Measurements from ENCODE around the gene HEG1.

The HEG1 gene

DNA sequence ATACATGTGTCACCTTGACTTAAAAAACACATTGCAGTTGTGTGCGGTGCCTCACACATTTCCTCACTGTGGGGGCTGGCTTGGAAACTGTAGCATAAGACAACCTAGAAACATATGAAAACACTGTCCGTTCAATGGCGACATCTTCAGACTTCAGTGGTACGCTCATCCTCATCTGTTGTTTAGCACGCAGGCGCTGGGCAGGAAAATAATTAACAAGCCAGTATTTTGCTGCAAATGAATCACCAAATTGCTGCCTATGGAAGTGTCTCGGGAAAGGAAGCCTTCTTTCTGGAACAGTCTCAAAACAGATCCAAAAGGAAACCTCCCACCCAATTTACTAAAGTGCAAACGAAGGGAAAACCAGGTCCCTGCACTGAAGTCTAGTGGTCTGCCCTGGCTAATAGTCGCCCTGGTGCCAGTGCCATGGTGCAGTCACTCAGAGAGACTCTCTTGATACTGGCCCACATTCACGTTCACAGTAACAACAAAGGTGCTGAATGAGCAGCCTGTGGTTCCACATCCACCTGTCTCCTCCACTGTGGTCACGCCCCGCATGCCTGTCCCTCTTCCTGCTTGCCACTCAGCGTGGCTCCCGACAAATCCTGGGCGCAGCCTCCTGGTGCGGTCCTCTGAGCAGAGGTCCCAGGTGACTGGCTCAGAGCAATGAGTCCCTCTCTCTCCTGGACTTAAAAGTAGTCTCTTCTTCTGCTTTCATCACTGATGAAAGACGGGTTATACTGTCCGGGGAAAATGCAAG, 85.7 kb downstream of the HEG1 start:
- H3K4me2 ChIP-seq = no peak overlapping the region
- H3K4me3 ChIP-seq (IDR thresholded peaks at IDR 0.05; ENCODE audit: insufficient read depth, low read depth, low read length) = no peak overlapping the region
- H3K36me3 ChIP-seq (ENCODE audit: insufficient read depth) = no peaks in the 10 kb centered on the region
- TF ChIP-seq, protein P1, sequence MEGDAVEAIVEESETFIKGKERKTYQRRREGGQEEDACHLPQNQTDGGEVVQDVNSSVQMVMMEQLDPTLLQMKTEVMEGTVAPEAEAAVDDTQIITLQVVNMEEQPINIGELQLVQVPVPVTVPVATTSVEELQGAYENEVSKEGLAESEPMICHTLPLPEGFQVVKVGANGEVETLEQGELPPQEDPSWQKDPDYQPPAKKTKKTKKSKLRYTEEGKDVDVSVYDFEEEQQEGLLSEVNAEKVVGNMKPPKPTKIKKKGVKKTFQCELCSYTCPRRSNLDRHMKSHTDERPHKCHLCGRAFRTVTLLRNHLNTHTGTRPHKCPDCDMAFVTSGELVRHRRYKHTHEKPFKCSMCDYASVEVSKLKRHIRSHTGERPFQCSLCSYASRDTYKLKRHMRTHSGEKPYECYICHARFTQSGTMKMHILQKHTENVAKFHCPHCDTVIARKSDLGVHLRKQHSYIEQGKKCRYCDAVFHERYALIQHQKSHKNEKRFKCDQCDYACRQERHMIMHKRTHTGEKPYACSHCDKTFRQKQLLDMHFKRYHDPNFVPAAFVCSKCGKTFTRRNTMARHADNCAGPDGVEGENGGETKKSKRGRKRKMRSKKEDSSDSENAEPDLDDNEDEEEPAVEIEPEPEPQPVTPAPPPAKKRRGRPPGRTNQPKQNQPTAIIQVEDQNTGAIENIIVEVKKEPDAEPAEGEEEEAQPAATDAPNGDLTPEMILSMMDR (conservative IDR thresholded peaks at IDR 0.05; ENCODE audit: low read depth, low read length) = no peak
- no peak overlapping the region for H2AFZ ChIP-seq (ENCODE audit: low read depth)
- no peaks in the 10 kb centered on the region for H3K79me2 ChIP-seq (ENCODE audit: insufficient read depth, low read depth)
- no peaks in the 10 kb centered on the region for H4K20me1 ChIP-seq (ENCODE audit: insufficient read depth)
- peaks cover 6% of the 10 kb centered on the region for H3K4me1 ChIP-seq (ENCODE audit: low read depth, poor library complexity, severe bottlenecking)
- no peaks in the 10 kb centered on the region for H3K27me3 ChIP-seq (ENCODE audit: insufficient read depth, low read depth)
- no peak overlapping the region for H3K27ac ChIP-seq
- no peak overlapping the region for H3K9ac ChIP-seq

DNA sequence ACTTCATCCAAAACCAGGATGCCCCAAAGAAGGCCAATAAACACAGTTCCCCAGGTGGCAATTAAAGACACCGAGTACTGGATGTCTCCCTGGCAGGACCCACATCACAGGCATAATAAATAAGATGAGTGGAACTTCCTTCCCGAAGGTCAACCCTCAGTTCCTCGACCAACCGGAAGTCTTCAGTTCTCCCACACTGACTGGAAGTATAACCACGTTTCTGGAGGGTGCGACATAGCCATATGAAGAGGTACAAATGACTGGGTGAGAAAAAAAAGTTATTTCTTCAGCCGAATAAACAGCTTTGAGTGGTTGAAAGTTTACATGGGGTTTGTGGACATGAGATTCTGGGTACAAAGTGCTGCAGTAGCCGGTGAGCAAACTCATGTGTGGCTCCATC, 86.6 kb downstream of the HEG1 start:
- TF ChIP-seq, protein P1 (conservative IDR thresholded peaks at IDR 0.05; ENCODE audit: low read depth, low read length) = no peak
- H3K9ac ChIP-seq = no peak overlapping the region
- no peaks in the 10 kb centered on the region for H3K36me3 ChIP-seq (ENCODE audit: insufficient read depth)
- no peak overlapping the region for H3K4me2 ChIP-seq
- no peak overlapping the region for H2AFZ ChIP-seq (ENCODE audit: low read depth)
- no peaks in the 10 kb centered on the region for H4K20me1 ChIP-seq (ENCODE audit: insufficient read depth)
- H3K4me3 ChIP-seq (IDR thresholded peaks at IDR 0.05; ENCODE audit: insufficient read depth, low read depth, low read length) = no peak overlapping the region
- no peak overlapping the region for H3K27ac ChIP-seq
- H3K79me2 ChIP-seq (ENCODE audit: insufficient read depth, low read depth) = no peaks in the 10 kb centered on the region
- no peaks in the 10 kb centered on the region for H3K27me3 ChIP-seq (ENCODE audit: insufficient read depth, low read depth)
- H3K4me1 ChIP-seq (ENCODE audit: low read depth, poor library complexity, severe bottlenecking) = peaks cover 6% of the 10 kb centered on the region

DNA sequence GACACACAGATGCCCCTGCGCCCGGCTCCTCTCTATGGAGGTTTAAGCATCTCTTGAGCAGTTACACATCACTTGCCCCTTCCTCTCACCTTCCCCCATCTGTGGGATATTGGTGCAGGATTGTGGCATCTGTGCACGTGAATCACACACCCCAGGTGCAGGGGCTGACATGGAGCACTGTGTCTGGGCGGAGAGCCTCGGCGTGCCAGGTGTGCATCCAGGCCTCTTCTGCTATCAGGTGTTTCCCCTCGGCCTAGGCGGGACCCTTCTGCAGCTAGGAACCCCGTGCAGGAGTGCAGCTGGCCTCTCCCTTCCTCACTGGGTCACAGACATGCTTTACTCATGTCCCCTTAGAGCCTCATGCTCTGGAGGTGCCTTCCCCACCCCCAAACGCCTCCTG, 87.8 kb downstream of the HEG1 start:
- H2AFZ ChIP-seq (ENCODE audit: low read depth) = no peak overlapping the region
- no peaks in the 10 kb centered on the region for H3K4me1 ChIP-seq (ENCODE audit: low read depth, poor library complexity, severe bottlenecking)
- no peak overlapping the region for H3K27ac ChIP-seq
- no peak overlapping the region for H3K4me2 ChIP-seq
- H3K4me3 ChIP-seq (IDR thresholded peaks at IDR 0.05; ENCODE audit: insufficient read depth, low read depth, low read length) = no peak overlapping the region
- no peaks in the 10 kb centered on the region for H3K27me3 ChIP-seq (ENCODE audit: insufficient read depth, low read depth)
- no peaks in the 10 kb centered on the region for H3K36me3 ChIP-seq (ENCODE audit: insufficient read depth)
- no peak overlapping the region for H3K9ac ChIP-seq
- H4K20me1 ChIP-seq (ENCODE audit: insufficient read depth) = no peaks in the 10 kb centered on the region
- no peaks in the 10 kb centered on the region for H3K79me2 ChIP-seq (ENCODE audit: insufficient read depth, low read depth)
- TF ChIP-seq, protein P1 (conservative IDR thresholded peaks at IDR 0.05; ENCODE audit: low read depth, low read length) = no peak

DNA sequence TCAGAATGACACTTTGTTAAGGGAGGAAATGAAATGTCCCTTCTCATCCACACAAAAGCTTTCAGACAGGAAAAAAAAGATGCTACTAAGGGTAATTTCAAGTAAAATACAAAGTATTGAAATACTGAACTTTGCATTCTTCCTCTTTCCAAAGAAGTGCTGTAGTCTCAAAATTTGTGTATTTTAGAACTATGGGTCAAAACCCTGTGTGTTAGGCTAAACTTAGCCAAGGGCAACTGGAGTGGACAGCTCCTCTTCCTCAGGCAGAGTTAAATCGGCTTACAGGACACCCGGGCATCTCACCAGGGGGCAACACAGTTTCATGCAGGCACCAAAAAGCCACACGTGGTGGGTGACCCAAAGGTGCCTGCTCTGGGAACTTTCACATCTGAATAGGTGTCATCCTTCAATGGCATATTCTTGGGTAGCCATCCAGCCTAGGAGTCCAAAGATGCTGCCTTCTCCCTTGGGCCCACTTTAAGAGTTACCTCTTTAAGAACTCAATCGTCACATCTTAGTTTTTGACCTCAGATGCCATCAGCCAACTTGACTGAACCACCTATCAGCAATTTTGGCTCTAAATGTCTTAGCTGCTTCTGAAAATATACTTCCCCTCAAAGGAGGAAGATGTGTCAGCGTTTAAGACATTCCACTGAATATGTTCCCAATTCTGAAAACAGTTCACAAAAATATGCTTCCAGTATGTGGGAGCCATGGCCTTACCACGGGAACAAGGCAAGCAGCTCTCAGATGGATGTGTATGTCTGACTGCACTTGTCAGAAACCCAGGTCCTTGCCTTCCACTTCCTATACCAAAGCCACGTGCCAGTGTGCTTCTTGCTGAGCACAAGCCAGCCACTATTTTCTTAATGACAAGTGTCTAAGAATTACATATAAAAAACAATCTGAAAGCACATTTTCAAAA, 89.0 kb downstream of the HEG1 start:
- Histone ChIP-seq H3K4me3 (IDR thresholded peaks at IDR 0.05; ENCODE audit: insufficient read depth, low read depth, low read length) (no peak overlapping the region), H3K79me2 (ENCODE audit: insufficient read depth, low read depth) (no peaks in the 10 kb centered on the region), H3K27me3 (ENCODE audit: insufficient read depth, low read depth) (no peaks in the 10 kb centered on the region), H3K4me1 (ENCODE audit: low read depth, poor library complexity, severe bottlenecking) (no peaks in the 10 kb centered on the region), H3K27ac (no peak overlapping the region), H2AFZ (ENCODE audit: low read depth) (no peak overlapping the region), H3K4me2 (no peak overlapping the region), H3K36me3 (ENCODE audit: insufficient read depth) (no peaks in the 10 kb centered on the region), H3K9ac (no peak overlapping the region), H4K20me1 (ENCODE audit: insufficient read depth) (no peaks in the 10 kb centered on the region)
- TF ChIP-seq, protein P1 (conservative IDR thresholded peaks at IDR 0.05; ENCODE audit: low read depth, low read length) = no peak

Data from KMS-11 (cell line).